Measurements from ENCODE around the gene TAOK3.

- TF ChIP-seq, protein P1, sequence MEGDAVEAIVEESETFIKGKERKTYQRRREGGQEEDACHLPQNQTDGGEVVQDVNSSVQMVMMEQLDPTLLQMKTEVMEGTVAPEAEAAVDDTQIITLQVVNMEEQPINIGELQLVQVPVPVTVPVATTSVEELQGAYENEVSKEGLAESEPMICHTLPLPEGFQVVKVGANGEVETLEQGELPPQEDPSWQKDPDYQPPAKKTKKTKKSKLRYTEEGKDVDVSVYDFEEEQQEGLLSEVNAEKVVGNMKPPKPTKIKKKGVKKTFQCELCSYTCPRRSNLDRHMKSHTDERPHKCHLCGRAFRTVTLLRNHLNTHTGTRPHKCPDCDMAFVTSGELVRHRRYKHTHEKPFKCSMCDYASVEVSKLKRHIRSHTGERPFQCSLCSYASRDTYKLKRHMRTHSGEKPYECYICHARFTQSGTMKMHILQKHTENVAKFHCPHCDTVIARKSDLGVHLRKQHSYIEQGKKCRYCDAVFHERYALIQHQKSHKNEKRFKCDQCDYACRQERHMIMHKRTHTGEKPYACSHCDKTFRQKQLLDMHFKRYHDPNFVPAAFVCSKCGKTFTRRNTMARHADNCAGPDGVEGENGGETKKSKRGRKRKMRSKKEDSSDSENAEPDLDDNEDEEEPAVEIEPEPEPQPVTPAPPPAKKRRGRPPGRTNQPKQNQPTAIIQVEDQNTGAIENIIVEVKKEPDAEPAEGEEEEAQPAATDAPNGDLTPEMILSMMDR (IDR thresholded peaks at IDR 0.05; ENCODE audit: insufficient read depth, low read depth, low read length), result no peak
- TF ChIP-seq EZH2 (IDR thresholded peaks at IDR 0.05; ENCODE audit: insufficient read depth, low read length), result no peak
Observed at GRCh38 chr12:118271770-118272417, 100.8 kb downstream of the TAOK3 start.

Data from astrocyte (in vitro differentiated cells and primary cell).